Activated CD8-positive, alpha-beta memory T cell treated with anti-CD3 and anti-CD28 coated beads for 36 hours (primary cell): Measurements from ENCODE around the gene CHRND. TPM values are rescaled to one million over a fixed set of nuclear protein-coding genes. Genes with fewer than 3 reads are reported as not detected.

ENCODE experiments used
- CTCF ChIA-PET: fragments of 350-600 bp; sonication (Branson Sonifier 250); formaldehyde crosslinking; loops from one replicate; lab custom pipeline; 2021; ENCODE audit warnings: antibody characterized with exemption; lab: Charles Lee
- POLR2A ChIA-PET: fragments of 350-600 bp; sonication (Branson Sonifier 250); formaldehyde crosslinking; loops from one replicate; lab custom pipeline; 2021; ENCODE audit warnings: antibody characterized with exemption; lab: Charles Lee
- total RNA-seq, 2 experiments: library from RNA; stranded (reverse); gene quantifications; one replicate each; pipeline ENCODE4 v1.2.3, GENCODE V29; 2021

The CHRND gene
- total RNA-seq: not detected

DNA sequence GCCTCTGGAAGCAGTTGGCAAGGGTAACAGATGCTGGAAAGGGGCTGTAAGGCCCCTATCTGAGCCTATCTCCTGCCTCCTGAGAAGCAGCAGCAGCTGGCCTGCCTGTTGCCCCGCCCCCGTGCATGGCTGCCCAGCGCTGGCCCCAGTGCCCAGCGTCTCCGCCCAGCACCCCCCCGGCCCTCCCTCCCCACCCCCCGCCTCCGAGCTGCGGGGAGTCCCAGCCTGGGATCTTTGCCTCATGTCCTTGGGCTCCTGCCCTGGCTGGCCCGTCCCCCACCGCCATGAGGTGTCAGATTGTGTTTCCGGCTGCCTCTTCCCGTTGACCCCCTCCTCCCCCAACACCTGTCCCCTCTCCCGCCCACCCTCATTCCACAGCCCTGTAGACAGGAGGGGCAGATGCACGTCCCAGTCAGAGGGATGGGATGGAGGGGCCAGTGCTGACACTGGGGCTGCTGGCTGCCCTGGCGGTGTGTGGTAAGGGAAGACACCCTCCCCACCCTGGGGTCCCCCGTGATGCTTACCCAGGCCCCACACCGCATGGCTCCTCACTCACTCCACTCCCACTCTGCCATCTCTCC, at the start of gene CHRND:
Gene CHRND (plus strand): TSS at position 370 of the 581 bp plus-strand sequence. CDS start 56 bp downstream, at position 426.
- ChIA-PET CTCF (interaction anchor here (0.6 kb wide), 1 partner anchor 25 kb away, joined by 3 read pairs; the partner anchor contains the start of gene EIF4E2), POLR2A (no interaction called here)

DNA sequence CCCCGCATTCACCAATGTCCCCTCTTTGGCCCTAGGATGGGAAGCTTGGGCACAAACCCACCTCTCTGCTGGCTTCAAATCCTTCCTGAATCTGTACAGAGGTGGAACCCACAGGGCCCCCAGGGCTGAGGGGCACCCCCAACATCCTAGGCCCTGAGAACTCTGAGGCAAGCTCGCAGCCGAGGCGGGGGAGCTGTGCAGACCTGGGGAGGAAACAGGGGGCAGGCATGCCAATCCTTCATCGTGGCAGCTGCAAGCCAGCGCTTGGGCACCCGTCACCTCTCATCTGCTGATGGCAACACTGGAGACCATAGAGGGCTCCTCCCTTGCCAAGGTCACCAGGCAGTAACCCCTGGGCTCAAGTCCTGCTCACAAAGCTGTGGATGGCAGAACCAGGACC, 49.2 kb upstream of the CHRND start:
- CTCF ChIA-PET: no interaction called here
- POLR2A ChIA-PET: no interaction called here

DNA sequence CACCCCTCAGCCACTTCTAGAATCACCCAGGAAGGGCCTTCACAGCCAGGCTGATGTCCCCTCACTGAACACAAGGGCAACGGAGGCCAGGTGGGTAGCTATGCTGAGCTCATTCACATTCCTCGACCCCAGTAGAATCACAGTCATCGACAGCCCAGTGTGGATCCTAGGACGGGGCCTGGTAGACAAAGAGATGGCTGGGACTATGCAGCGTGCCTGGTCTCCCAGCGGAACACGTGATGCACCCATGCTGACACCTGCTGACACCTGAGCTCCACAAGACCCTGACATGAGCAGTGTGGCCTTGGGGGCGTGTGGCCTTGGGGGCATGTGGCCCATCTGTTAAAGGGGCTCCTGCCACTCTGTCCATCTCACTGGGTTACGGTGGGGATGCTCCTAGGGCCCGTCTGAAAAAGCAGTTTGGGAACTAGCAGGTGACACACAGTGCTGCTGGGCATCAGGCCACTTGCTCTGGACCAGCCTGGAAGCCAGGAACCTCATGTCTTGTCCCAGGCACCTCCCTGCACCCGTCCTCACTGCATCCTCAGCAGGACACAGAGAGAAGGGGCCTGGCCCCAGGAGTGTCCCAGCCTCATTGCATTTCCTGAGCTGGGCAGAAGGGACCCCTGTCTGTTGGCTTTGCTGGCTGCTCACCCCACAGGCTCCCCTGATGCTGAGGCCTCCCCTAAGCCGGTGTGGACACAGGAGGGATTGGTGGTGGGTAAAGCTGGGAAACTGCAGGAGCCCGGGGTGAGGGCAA, 48.0 kb upstream of the CHRND start:
- CTCF ChIA-PET: interaction anchor here (0.9 to 1.0 kb wide), 2 partner anchors 43 to 44 kb away, joined by 3 to 5 read pairs; partner anchors contain the start of gene PRSS56
- POLR2A ChIA-PET: no interaction called here

DNA sequence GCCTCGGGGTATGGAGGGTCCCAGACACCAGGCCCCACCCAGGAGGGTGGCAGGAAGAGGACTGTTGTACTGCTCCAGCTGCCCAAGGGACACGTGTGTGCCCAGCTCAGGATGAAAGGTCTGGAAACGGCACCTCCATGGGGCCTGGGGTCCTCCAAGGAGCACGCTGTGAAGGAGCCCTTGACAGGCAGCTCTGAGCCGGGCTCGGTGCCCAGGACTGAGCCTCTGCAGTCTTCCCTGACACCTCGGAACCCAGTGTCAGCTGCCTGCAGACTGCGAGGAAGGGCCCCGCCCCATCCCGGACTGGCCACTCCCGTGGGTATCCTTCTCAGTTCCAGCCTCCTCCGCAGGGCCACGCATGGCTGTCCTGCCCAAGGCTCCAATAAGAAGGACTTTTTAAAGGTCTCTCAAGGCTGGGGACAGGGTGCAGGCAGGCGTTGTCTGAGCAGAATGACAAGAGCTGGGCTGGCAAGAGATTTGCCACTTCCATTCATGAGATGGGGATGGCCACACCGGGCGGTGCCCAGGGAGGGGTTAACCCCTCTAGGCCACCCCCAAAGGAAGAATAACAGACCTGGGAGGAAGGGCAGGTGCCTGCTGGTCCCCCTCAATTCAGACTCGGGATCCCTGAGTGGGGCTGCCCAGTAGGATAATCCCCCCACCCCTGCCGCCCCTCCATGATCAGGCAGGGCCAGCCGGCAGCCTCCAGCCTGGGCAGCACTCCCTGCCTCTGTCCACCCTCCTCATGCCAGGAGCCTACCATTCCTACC, 47.2 kb upstream of the CHRND start:
- POLR2A ChIA-PET: no interaction called here
- CTCF ChIA-PET: interaction anchor here (0.9 to 1.0 kb wide), 2 partner anchors 42 to 43 kb away, joined by 3 to 5 read pairs; partner anchors contain the start of gene PRSS56

DNA sequence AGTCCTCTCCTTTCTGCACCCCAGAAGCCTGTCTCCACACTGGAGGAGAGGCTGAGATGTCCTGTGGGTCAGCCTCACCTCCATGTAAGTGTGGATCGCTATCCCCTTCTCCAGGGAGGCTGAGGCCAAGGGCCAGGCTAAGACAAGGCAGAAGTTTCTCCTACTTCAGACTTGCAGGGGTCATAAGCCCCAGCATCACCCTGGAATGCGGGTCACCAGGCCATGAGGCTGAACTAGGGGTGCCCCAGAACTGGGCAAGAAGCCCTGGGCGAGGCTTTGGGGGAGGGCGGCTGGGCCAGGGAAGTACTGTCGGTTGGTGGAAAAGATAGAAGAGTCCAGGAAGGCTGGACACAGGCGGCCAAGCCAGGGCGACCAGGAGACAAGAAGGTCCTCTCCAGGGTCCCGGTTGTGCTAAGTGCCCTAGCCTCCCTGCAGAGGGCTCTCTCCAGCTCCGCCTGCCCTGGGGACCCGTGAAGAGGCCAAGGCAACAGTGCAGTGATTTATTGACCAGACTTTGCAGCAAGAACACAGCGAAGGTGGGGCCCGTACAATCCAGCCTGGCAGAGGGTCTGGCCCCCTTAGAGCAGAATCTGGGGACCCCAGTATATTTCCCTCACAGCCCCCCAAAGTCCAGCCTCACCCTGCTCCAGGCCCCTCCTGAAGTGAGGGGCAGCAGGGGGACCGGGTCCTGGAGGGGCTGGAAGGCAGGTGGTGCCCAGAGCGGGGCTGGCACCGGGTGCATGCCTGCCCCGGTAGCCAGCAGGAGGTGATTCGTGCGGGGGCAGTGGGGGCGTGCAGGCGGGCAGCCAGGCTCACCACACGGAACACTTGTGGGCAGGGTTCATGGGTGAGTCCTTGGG, 46.4 kb upstream of the CHRND start:
- ChIA-PET POLR2A (no interaction called here), CTCF (no interaction called here)

DNA sequence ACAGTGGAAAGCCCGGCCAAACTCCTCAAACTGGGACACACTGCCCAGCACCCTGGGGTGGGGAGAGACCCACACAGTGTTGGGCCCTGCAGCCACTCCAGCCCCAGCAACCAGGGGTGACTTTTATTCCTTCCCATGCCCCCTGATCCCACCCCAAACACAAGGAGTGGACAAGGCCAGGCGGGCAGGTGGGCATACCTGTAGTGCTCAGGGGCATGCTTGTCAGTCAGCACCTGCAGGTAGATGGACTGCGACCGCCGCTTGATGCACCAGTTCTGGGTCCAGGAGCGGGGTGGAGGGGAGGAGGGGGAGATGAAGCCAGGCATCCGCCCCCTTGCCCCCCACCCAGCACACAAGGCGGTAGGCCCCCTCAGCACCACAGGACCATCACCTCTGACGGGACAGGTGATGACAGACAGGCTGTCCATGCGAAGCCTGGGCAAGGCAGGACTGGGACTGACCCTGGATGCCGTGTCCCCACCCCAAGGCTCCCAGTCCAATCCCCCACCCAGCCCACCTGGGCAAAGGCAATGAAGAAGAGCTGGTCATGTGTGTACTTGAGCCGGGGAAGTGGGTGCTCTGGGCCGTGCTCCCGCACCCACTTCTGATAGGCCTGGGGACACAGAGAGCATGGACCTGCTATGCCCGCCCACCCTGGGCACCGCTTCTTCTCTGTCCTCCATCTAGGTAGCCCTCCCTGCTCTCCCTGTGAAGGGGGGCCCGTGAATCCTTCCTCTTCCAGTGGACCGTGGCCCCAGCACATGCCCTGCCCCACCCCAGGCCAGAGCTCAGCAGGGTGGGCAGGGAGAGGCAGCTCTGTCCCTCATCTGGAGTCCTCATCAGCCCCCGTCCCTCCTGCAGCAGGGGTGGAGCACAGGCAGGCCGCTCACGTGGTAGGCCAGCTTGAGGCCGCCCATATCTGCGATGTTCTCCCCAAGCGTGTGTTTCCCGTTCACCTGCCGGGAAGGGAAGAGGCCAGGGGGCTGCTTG, 45.5 kb upstream of the CHRND start:
- POLR2A ChIA-PET: no interaction called here
- CTCF ChIA-PET: no interaction called here

DNA sequence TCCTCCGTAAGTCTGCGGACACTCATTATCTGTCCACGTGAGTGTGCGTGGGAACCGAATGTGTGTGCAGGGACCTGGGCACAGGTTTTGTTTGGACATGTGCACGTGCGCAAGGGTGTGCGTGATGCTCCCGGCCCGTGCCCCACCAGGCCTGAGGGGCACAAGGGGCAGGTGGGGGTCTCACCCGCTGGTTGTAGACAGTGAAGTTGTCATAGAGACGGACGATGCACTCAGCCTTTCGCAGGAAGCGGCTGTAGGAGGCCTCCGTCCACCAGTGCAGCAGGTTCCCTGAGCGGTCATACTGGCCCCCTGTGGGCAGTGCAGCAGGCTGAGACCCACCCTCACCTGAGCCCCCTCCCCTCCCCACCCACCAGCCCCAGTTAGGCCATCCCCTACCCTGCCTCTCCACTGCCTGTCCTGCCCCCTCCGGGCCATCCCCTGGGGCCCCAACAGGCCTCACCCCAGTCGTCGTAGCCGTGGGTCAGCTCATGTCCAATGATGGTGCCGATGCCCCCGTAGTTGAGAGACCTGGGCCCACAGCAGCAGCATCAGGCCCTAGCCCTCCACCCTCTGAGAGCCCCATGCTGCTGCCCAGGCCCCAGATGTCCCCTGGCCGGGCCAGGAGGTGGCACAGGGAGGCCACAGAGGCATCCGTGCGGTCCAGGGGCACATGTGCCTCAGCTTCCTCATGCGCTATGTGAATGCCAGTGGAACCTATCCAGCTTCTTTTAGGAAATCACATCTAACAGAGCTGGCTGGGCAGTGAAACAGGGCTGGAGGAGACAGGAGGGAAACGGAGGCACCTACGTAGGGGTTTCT, 44.4 kb upstream of the CHRND start:
- ChIA-PET CTCF (no interaction called here), POLR2A (no interaction called here)

DNA sequence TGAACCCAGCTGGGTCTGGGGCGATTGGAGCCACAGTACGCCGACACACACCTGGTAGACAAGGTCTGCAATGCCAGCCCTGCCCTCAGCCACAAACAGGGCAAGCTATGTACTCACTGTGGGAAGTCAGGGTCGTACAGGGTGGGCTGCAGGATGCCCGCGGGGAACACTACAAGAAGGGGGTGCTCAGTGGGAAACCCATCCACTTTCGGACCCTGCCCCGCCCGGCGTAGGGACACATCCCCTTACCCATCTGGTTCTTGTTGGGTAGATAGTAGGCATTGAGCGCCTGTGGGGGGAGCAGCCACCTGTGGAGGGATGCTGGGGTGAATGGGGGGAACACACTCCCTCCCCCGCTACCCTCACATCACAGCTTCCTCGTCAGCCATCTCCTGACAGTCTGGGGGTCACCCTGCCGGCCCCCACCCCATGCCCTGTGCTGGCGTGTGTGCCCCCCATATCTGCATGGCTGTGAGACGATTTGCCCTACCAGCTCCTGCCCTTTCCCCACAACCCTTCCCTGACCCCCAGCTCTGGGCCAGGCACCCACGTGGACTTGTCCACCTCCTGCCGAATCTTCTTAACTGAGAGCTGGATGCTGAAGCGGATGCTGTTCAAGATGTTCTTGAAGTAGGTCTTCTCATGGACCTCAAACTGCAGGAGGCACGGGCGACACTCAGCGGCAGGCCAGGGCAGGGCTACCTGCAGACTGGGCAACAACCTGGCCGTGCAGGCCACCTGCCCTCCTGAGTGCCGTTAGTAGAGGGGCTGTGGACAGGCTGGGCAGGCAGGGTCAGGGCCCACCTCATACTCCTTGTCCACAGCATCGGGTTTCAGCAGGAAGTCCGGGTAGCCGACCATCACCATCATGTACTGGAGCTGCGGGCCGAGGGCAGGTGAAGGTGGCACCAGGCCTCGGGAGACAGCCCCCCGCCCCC, 43.4 kb upstream of the CHRND start:
- ChIA-PET CTCF (no interaction called here), POLR2A (no interaction called here)

DNA sequence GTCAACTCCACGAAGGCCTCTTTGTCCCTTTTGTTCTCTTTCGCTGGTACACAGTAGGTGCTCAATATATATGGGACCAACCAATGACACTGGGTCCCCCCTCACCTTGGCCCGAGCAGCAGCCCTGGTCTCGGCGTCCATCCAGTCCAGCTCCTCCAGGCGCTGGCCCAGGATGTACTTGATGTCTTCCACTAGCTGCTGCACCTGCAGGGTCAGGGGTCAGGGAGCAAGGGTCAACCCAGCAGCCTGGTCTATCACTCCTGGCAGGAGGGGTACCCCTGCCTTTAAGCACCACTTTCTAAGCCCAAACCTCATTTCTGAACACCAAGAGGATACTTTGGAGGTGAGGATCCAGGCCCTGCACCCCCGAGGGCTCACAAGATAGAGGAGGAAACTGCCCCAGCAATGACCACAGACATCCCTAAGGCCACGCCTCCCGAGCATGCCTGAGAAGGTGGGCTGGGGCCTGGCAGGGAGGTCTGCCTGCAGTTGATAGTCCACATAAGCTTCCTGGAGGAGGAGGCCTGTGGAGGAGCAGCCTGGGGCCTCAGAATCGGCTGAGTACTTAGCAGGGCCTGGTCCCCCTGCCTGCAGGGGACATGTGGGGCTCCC, 42.5 kb upstream of the CHRND start:
- CTCF ChIA-PET: no interaction called here
- POLR2A ChIA-PET: no interaction called here

DNA sequence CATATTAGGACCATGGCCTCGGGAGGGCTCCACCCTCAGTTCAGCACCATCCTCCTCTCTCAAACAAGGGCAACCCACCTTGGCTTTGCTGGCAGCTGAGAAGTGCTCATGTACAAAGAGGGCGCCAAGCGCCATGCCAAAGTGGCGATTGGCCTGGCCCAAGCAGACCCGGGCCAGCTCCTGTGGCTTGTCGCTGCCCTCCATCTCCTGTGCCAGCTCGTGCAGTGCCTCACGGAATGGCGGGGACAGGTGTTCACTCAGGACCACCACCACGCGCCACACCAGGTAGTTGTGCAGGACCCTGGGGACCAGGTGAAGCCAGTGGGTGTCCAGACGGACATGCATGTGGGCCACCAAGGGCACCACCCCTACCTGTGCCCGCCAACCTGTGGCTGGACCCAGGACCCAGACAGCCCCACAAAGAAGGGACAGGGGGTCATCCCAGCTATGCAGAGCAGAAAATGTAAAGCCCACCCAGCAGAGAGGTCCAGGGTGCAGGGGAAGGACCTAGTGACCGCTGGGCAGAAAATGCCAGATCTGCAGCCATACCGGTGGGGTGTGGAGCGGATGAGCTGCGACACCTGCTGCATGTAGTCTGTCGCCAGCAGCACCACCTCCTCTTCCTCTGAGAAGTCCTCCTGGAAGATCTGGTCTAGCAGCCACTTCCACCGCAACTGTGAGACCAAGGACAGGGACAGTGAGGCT, 41.9 kb upstream of the CHRND start:
- ChIA-PET POLR2A (no interaction called here), CTCF (no interaction called here)

DNA sequence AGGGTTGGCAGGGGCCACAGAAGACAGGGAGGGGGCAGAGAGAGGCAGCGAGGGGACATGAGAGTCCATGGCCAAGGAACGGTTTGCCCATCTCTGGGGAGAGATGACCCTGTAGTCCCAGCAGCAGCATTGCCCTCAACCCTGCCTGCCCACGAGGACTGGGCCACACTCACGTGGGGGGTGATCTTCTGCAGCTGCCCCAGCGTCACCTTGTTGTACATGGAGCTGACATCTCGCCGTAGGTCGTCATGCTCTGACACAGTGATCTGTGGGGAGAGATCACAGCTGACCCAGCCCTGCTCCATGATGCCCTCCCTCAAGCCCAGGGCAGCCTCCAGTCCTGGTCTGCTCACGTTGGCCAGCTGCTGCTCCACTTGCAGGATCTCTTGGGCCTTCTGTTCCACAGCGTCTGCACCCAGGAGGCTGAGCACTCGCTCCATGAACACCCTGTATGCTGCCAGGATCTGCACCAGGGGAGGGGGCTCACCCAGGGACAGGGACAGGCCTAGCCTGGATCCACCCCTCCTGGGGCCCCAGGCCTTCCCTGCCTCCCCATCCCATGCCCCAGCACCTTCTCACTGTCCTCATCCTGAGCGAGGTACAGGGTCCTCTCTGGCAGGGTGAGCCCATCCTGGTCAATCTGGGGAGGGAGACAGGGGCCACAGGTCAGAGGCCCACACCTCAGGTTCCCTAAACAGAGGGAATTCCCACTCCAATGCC, 41.2 kb upstream of the CHRND start:
- ChIA-PET POLR2A (no interaction called here), CTCF (no interaction called here)

DNA sequence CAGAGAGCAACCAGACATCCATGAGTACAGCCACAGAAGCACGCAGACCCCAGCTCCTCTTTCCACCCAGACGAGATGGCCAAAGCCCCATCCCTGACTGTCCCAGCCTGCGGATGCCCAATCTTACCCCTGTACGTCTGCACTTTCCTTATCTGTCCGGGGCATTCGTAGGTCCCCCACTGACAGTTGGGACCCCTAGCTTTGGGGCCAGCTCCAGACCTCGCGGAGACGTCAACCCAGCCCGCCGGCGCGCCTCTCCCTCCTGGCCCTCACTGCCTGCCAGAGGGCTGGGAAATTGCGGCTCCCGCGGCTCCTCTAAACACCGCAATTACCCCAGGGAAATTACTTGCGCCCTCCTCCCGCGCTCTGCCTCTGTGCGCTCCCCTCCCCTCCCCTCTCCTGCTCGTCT, 40.6 kb upstream of the CHRND start:
- ChIA-PET POLR2A (no interaction called here), CTCF (no interaction called here)

DNA sequence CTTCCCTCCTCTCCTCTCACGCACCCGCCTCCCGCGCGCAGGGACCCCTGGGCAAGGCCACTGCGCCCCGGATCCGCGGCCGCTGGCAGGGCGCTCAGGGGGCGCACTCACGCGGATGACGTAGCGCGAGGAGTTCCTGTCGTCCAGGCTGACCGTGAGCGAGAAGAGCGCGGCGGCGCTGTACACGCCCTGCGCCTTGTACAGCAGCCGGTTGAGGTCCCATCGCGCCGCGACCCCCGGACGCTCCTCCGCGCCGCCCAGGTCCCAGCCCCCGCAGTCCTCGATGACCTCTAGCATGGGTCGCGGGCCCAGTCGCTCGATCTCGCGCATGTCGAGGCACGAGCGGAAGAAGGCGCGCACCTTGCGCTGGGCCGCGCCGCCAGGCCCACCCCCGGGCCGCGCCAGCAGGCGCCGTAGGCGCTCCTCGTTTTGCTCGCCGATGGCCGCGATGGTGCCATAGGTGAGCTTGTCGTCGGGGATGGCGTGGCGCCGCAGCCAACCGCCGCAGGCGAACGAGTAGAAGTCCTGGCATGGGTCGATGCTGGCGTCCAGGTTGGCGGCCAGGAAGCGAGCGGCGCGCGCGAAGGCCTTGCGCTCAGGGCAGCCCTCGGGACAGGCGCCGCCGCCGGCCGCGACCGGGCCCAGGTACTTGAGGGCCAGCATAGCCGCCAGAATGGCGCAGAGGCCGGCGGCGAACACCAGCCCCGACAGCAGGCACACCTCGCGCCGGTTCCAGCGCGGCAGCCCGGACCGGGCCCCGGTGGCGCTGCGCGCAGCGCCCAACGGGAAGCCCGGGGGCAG, 40.0 kb upstream of the CHRND start:
- ChIA-PET CTCF (no interaction called here), POLR2A (no interaction called here)
